Lower leg skin (tissue), 4 donors: ENCODE results near the gene SRCIN1. TPM values are rescaled to one million over a fixed set of nuclear protein-coding genes. Genes with fewer than 3 reads are reported as not detected.
A peak's percentile ranks its signal among the peaks of the same experiment; 100 is the strongest.
"Not testable (repeated sequence)": the region's sequence is repeated elsewhere in the genome, so short reads cannot be mapped to it uniquely, and the experiment has no call there.

Experiments
- DNase-seq, 2 donors: peaks; one replicate each; pipeline ENCODE4 v3.0.0-alpha.2; 2019; ENCODE audit warnings: low spot score in 2 of 2
- H3K4me3 ChIP-seq: fragments of 200-600 bp; sonication (generic); 2 replicates; pipeline ENCODE4 v1.5.1; 2017; ENCODE audit warnings: mild to moderate bottlenecking, low read depth; ENCODE audit not compliant: poor library complexity, severe bottlenecking
- POLR2A ChIP-seq, 2 donors: fragments of 450-650 bp; IDR thresholded peaks; one replicate each; pipeline ENCODE4 v1.6.1; 2016 to 2017; ENCODE audit warnings: antibody characterized with exemption in 2 of 2, mild to moderate bottlenecking in 1 of 2, moderate library complexity in 1 of 2
- WGBS, 2 donors: methylation state at CpG; one replicate each; pipeline ENCODE4 v1.1.5; 2018; 5-methylcytosine and 5-hydroxymethylcytosine counted together
- intact Hi-C: fragments of 100-400 bp; cut with DNase I; formaldehyde crosslinking; loops from one replicate; pipeline ENCODE4 v1.15.0; 2023; ENCODE audit warnings: low total_unique reads
- total RNA-seq, 4 donors: library from RNA; depleted of rRNA; stranded (reverse); fragments of >200 nt; gene quantifications; one replicate each; pipeline ENCODE4 v1.1.0, GENCODE V29; 2016
- TF ChIP-seq, protein P1 (sequence below), 3 donors: fragments of 450-650 bp; IDR thresholded peaks; one replicate each; pipeline ENCODE4 v1.5.1; 2016; ENCODE audit warnings: antibody characterized with exemption in 3 of 3, mild to moderate bottlenecking in 3 of 3, moderate library complexity in 2 of 3

The SRCIN1 gene, protein sequence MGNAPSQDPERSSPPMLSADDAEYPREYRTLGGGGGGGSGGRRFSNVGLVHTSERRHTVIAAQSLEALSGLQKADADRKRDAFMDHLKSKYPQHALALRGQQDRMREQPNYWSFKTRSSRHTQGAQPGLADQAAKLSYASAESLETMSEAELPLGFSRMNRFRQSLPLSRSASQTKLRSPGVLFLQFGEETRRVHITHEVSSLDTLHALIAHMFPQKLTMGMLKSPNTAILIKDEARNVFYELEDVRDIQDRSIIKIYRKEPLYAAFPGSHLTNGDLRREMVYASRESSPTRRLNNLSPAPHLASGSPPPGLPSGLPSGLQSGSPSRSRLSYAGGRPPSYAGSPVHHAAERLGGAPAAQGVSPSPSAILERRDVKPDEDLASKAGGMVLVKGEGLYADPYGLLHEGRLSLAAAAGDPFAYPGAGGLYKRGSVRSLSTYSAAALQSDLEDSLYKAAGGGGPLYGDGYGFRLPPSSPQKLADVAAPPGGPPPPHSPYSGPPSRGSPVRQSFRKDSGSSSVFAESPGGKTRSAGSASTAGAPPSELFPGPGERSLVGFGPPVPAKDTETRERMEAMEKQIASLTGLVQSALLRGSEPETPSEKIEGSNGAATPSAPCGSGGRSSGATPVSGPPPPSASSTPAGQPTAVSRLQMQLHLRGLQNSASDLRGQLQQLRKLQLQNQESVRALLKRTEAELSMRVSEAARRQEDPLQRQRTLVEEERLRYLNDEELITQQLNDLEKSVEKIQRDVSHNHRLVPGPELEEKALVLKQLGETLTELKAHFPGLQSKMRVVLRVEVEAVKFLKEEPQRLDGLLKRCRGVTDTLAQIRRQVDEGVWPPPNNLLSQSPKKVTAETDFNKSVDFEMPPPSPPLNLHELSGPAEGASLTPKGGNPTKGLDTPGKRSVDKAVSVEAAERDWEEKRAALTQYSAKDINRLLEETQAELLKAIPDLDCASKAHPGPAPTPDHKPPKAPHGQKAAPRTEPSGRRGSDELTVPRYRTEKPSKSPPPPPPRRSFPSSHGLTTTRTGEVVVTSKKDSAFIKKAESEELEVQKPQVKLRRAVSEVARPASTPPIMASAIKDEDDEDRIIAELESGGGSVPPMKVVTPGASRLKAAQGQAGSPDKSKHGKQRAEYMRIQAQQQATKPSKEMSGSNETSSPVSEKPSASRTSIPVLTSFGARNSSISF
- 10 to 100 TPM; 12.0 to 20.2 (median 15.6) TPM for total RNA-seq

DNA sequence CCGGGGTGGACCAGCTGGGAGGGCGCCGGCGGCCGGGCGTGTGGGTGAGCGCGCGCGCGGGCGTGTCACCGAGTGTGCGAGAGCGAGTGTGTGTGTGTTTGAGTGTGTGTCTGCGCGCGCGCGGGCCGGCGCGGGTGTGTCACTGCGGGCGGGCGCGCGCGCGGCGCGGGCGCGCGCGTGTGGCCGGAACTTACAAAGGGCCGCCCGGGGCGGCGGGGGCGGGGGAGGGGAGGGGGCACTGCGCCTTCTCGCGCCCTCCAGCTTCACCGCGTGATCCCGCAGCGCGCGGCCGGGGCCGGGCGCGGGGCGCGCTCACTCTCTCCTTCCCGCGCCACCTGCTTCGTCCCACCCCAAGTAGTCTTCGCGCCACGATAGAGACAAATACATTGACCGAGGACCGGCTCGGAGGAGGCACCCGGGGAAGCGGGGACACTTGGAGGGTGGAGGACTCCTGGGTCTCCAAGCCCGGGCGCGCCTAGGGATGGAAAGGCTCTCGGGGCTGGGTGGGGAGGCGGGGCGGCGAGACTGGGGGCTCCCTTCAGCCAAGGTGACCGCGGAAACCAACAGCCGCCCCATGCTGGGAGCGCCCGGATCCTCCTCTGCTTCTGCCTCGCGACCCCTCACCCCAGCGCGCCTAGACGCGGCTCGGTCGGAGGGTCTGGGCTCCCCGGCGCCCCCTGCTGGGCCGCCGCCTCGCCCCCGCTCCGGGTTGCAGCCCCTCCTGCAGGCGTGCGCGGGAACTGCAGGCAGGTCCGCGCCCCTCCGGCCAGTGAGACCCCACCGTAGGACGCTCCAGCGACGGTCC is at the start of gene SRCIN1:
Gene SRCIN1 (minus strand): TSS at position 112 of the 805 bp plus-strand sequence. CDS start 247 bp downstream, outside the sequence.
- intact Hi-C loops = no loop called here
- 1 to 2% methylated on average over 19 to 37 of the region's 105 CpGs for WGBS, 2 donors
- peak in 1 of 2 donors; percentile 88 for DNase-seq
- no peak for TF ChIP-seq POLR2A (IDR thresholded peaks at IDR 0.05)
- TF ChIP-seq, protein P1, sequence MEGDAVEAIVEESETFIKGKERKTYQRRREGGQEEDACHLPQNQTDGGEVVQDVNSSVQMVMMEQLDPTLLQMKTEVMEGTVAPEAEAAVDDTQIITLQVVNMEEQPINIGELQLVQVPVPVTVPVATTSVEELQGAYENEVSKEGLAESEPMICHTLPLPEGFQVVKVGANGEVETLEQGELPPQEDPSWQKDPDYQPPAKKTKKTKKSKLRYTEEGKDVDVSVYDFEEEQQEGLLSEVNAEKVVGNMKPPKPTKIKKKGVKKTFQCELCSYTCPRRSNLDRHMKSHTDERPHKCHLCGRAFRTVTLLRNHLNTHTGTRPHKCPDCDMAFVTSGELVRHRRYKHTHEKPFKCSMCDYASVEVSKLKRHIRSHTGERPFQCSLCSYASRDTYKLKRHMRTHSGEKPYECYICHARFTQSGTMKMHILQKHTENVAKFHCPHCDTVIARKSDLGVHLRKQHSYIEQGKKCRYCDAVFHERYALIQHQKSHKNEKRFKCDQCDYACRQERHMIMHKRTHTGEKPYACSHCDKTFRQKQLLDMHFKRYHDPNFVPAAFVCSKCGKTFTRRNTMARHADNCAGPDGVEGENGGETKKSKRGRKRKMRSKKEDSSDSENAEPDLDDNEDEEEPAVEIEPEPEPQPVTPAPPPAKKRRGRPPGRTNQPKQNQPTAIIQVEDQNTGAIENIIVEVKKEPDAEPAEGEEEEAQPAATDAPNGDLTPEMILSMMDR (IDR thresholded peaks at IDR 0.05) = peak in 1 of 3 donors; percentile 20
- H3K4me3 ChIP-seq = peak within 1 kb of the TSS; percentile 33

DNA sequence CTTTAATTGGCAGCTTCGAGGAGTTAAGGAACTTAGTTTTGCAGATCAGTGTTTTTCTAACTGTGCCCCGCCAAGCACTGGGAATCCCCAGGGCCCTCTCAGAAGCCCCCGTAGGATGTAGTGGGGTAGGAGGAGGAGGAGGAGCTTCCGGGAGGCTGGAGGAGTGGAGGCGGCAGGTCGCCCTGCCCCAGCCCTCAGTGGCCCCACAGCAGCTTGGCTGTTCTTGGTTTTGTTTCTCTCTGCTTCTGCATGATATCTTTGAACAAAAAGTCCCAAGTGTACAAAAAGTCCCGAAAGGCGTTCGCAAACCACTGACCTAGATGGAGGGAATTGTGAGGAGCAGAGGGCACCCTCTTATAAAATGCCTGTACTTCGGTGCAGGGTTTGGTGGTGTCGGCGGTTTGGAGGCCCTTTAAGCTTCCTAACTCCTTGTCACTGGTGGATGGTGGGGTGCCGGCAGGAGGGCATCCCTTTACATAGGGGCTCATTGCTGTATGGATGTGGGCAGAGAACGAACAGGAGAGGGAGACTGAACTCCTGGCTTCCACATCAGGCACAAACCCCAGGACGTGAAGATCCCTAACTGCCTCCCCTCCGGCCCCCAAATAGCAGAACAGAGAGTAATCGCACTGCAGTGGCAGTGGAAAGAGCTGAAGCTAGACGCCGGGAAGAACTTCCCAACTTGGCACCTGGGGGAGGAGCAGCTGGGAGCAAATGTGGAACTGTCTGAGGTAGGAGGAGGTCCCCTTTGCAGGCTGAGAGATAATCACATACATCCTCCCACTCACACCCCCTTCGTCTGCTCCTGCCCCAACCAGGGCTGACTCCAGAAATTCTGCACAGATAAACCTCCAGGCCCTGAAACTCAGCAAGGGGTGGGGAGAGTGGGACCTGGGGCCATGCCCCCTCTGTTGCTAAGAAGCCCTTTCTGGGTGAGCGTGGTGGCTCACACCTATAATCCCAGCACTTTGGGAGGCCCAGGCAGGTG is 49.0 kb upstream of the SRCIN1 start:
- intact Hi-C loops = no loop called here
- H3K4me3 ChIP-seq = no peak overlapping the region
- DNase-seq = no peak
- 52 to 57% methylated on average over 21 of the region's 21 CpGs for WGBS, 2 donors
- TF ChIP-seq, protein P1 (IDR thresholded peaks at IDR 0.05) = no peak
- no peak for TF ChIP-seq POLR2A (IDR thresholded peaks at IDR 0.05)

DNA sequence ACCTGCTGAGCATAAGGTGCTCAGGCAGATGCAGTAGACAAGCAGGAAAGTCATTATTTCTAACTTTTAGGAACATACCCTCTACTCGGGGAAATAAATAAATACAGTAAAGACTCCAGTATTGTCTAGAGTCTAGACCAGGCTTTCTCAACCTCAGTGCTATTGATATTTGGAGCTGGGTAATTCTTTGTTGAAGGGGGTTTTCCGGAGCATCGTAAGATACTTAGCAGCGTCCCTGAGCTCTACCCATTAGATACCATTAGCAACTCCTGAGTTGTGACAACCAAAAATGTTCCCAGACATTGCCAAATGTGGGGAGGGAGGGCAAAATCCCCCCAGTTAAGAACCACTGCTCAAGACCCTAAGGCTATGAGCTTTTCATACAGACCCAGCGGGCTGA is 47.9 kb upstream of the SRCIN1 start:
- no peak for DNase-seq
- intact Hi-C loops = no loop called here
- H3K4me3 ChIP-seq = no peak overlapping the region
- 84 to 85% methylated on average over 5 of the region's 5 CpGs for WGBS, 2 donors
- TF ChIP-seq POLR2A (IDR thresholded peaks at IDR 0.05) = no peak
- TF ChIP-seq, protein P1 (IDR thresholded peaks at IDR 0.05) = no peak

DNA sequence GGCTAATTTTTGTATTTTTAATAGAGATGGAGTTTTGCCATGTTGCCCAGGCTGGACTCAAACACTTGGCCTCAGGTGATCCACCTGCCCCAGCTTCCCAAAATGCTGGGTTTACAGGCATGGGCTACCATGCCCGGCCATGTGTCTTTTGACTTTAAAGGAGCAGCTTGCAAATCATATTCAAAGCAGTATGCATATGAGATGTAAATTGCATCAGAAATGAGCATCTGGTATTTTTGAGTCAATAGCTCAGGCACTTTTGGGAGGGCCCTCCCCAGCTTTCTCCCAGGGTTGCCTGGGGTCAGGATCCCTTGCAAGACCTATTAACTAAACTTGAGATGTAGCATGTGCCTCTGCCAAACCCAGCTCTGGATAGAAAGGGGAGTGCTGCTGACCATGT is 47.5 kb upstream of the SRCIN1 start:
- intact Hi-C loops = no loop called here
- DNase-seq = no peak
- no peak overlapping the region for H3K4me3 ChIP-seq
- TF ChIP-seq, protein P1 (IDR thresholded peaks at IDR 0.05) = no peak
- no peak for TF ChIP-seq POLR2A (IDR thresholded peaks at IDR 0.05)
- WGBS, 2 donors = 89 to 100% methylated on average over 1 of the region's 1 CpG

DNA sequence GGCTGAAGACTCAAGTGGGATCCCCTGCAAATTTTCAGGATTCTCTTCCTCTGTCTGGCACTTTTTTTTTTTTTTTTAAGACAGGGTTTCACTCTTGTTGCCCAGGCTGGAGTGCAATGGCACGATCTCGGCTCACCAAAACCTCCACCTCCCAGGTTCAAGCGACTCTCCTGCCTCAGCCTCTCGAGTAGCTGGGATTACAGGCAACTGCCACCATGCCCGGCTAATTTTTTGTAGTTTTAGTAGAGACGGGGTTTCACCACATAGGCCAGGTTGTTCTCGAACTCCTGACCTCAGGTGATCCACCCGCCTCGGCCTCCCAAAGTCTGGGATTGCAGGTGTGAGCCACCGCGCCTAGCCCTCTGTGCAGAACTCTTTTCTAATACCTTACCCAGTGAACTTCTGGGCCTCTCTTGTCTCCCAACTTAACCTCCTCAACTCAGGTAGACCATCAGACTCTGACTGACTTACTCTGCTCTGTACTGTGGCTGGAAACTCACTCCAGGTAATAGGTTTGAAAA is 45.0 kb upstream of the SRCIN1 start:
- DNase-seq = peak in 1 of 2 donors; percentile 61
- WGBS, 2 donors = 89 to 92% methylated on average over 11 of the region's 11 CpGs
- H3K4me3 ChIP-seq, intact Hi-C loops: not testable (repeated sequence)
